Tibial artery (tissue), 4 donors: ENCODE results near the gene MTMR6.
"Not testable (repeated sequence)": the region's sequence is repeated elsewhere in the genome, so short reads cannot be mapped to it uniquely, and the experiment has no call there.

Source experiments
- DNase-seq, 2 donors: peaks; one replicate each; pipeline ENCODE4 v3.0.0-alpha.2; 2019
- H3K27ac ChIP-seq, 2 donors: fragments of 200-600 bp; sonication (generic) in 1 of 2; 1 replicate in 1 of 2; 2 replicates in 1 of 2; pipeline ENCODE4 v1.5.1; 2018 to 2019; ENCODE audit warnings: mild to moderate bottlenecking in 1 of 2
- H3K27me3 ChIP-seq, 2 donors: fragments of 200-600 bp; sonication (generic) in 1 of 2; one replicate each; pipeline versions ENCODE4 v1.5.1 to v1.6.0; 2016 to 2019
- H3K36me3 ChIP-seq, 3 donors: fragments of 200-600 bp; sonication (generic) in 2 of 3; one replicate each; pipeline ENCODE4 v1.5.1; 2016 to 2019; ENCODE audit warnings: mild to moderate bottlenecking in 2 of 3
- H3K4me1 ChIP-seq, 4 donors: fragments of 200-600 bp; sonication (generic) in 2 of 4; 1 replicate in 3 of 4; 2 replicates in 1 of 4; pipeline ENCODE4 v1.5.1; 2016 to 2019
- H3K4me3 ChIP-seq, 2 donors: fragments of 200-600 bp; sonication (generic) in 1 of 2; 1 replicate in 1 of 2; 2 replicates in 1 of 2; pipeline ENCODE4 v1.5.1; 2018 to 2019; ENCODE audit warnings: mild to moderate bottlenecking in 2 of 2
- H3K9me3 ChIP-seq, 3 donors: fragments of 200-600 bp; sonication (generic) in 1 of 3; one replicate each; pipeline ENCODE4 v1.5.1; 2016 to 2019
- CTCF ChIP-seq, 2 experiments: fragments of 200-600 bp in 1 of 2; fragments of 450-650 bp in 1 of 2; IDR thresholded peaks; one replicate each; pipeline ENCODE4 v1.5.1; 2017 to 2019; ENCODE audit warnings: antibody characterized with exemption in 2 of 2, mild to moderate bottlenecking in 1 of 2, moderate library complexity in 1 of 2
- intact Hi-C: fragments of 100-400 bp; cut with DNase I; formaldehyde crosslinking; loops from one replicate; pipeline ENCODE4 v1.15.0; 2023; ENCODE audit warnings: low total_unique reads

The MTMR6 gene

GRCh38 chr13:25319771-25320170 lies 32.5 kb upstream of the MTMR6 start:
- no peak overlapping the region for H3K27ac ChIP-seq
- H3K27me3 ChIP-seq: no peaks in the 10 kb centered on the region
- H3K9me3 ChIP-seq: no peaks in the 10 kb centered on the region
- no peak for DNase-seq
- TF ChIP-seq CTCF (IDR thresholded peaks at IDR 0.05): no peak
- no peak overlapping the region for H3K4me3 ChIP-seq
- H3K4me1 ChIP-seq: no peaks in the 10 kb centered on the region
- intact Hi-C loops: no loop called here
- H3K36me3 ChIP-seq: peaks cover 69 to 79% (median 72%) of the 10 kb centered on the region in 3 donors

- H3K27ac ChIP-seq, intact Hi-C loops, DNase-seq: not testable (repeated sequence)
These were observed 31.7 kb upstream of the MTMR6 start for GRCh38 chr13:25318946-25319345.

GRCh38 chr13:25310891-25311290 lies 23.6 kb upstream of the MTMR6 start:
- DNase-seq: no peak
- H3K9me3 ChIP-seq: no peaks in the 10 kb centered on the region
- no peak overlapping the region for H3K27ac ChIP-seq
- no peak for TF ChIP-seq CTCF (IDR thresholded peaks at IDR 0.05)
- H3K27me3 ChIP-seq: no peaks in the 10 kb centered on the region
- H3K4me1 ChIP-seq: peaks cover 0 to 10% (median 3%) of the 10 kb centered on the region in 4 donors
- H3K4me3 ChIP-seq: no peak overlapping the region
- intact Hi-C loops: no loop called here
- peaks cover 39 to 70% (median 65%) of the 10 kb centered on the region in 3 donors for H3K36me3 ChIP-seq

More at GRCh38 chr13:25318946-25319345, 31.7 kb upstream of the MTMR6 start:
- H3K9me3 ChIP-seq, H3K27me3 ChIP-seq, H3K4me1 ChIP-seq, H3K4me3 ChIP-seq: not testable (repeated sequence)
- peaks cover 72 to 82% (median 72%) of the 10 kb centered on the region in 3 donors for H3K36me3 ChIP-seq

GRCh38 chr13:25306671-25307464 lies 19.6 kb upstream of the MTMR6 start:
- TF ChIP-seq CTCF (IDR thresholded peaks at IDR 0.05): no peak
- H3K4me3 ChIP-seq: no peak overlapping the region
- DNase-seq: no peak
- H3K27me3 ChIP-seq: no peaks in the 10 kb centered on the region
- H3K4me1 ChIP-seq: peaks cover 0 to 25% (median 11%) of the 10 kb centered on the region in 4 donors
- H3K9me3 ChIP-seq: no peaks in the 10 kb centered on the region
- peaks cover 7 to 31% (median 30%) of the 10 kb centered on the region in 3 donors for H3K36me3 ChIP-seq
- H3K27ac ChIP-seq: no peak overlapping the region
- intact Hi-C loops: no loop called here

GRCh38 chr13:25302121-25302520 lies 14.8 kb upstream of the MTMR6 start:
- Histone ChIP-seq H3K4me1 (peaks cover 0 to 23% (median 13%) of the 10 kb centered on the region in 4 donors), H3K4me3 (peak overlapping the region; percentile 75 to 86), H3K9me3 (no peaks in the 10 kb centered on the region), H3K36me3 (no peaks in the 10 kb centered on the region), H3K27ac (peak overlapping the region; percentile 89 to 91), H3K27me3 (peaks cover 0 to 3% of the 10 kb centered on the region in 2 donors)
- intact Hi-C loops: no loop called here
- no peak for TF ChIP-seq CTCF (IDR thresholded peaks at IDR 0.05)
- no peak for DNase-seq

- no peaks in the 10 kb centered on the region for H3K9me3 ChIP-seq
- DNase-seq: peak; percentile 96
- peak within 1 kb of the TSS; percentile 89 to 91 for H3K27ac ChIP-seq
- no peaks in the 10 kb centered on the region for H3K36me3 ChIP-seq
- peak within 1 kb of the TSS; percentile 75 to 86 for H3K4me3 ChIP-seq
- peaks cover 0 to 22% (median 12%) of the 10 kb centered on the region in 4 donors for H3K4me1 ChIP-seq
- TF ChIP-seq CTCF (IDR thresholded peaks at IDR 0.05): no peak
- intact Hi-C loops: no loop called here
- H3K27me3 ChIP-seq: peaks cover 0 to 3% of the 10 kb centered on the region in 2 donors
These were observed 14.2 kb upstream of the MTMR6 start, which contains the start of gene NUP58 for GRCh38 chr13:25301347-25302113. Gene NUP58 (plus strand): TSS chr13:25301625. CDS start chr13:25301774, 149 bp downstream.
